Ramos (cell line): Measurements from ENCODE around the gene NENF.

ENCODE experiments used
- in situ Hi-C: fragments of 300-500 bp; cut with MboI; formaldehyde crosslinking; loops from one replicate; pipeline ENCODE4 v1.14.3; 2022; ENCODE audit warnings: low sequenced_read_pairs; ENCODE audit not compliant: unreplicated experiment

NENF gene

DNA sequence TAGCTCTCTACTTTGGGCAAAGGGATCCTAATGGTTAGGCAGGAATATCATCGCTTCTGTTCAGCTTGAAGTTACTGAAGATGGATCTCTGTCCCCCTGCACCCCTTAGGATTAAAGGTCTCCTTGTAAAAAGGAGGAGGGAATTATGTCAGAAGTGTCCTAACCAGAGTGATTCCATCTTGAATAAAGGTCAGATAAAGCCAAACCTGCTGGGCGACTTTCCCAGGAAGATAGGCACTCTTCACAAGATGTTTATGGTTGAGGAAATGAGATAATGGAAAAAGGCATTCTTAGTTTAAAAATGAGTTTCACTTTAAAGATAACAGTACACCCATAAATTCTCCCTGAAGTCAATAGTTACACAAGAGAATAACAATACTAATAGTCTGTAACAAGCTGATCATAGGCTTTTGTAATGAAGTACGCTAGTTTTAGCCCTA lies 1.7 kb upstream of the NENF start:
- in situ Hi-C loops: no loop called here

GRCh38 chr1:212431644-212432043 lies 1.1 kb upstream of the NENF start:
- in situ Hi-C loops: no loop called here

DNA sequence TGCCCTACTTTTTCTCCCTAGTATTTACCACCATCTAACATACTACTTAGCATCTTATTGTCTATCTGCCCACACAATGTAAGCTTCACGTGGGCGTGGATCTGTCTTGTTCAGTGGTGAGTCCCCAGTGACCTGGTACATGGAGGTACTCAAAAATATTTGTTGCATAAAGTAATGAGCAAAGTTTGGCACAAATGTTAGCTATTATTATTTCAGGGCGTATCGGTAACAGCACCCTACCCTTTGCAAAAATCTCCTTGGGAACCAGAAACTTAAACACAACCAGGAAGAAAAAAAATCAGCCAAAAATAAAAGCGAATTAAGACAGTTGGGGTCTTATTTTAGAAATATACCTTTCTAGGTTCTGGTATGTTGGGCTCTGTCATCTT lies 454 bp upstream of the NENF start:
- in situ Hi-C loops: no loop called here

DNA sequence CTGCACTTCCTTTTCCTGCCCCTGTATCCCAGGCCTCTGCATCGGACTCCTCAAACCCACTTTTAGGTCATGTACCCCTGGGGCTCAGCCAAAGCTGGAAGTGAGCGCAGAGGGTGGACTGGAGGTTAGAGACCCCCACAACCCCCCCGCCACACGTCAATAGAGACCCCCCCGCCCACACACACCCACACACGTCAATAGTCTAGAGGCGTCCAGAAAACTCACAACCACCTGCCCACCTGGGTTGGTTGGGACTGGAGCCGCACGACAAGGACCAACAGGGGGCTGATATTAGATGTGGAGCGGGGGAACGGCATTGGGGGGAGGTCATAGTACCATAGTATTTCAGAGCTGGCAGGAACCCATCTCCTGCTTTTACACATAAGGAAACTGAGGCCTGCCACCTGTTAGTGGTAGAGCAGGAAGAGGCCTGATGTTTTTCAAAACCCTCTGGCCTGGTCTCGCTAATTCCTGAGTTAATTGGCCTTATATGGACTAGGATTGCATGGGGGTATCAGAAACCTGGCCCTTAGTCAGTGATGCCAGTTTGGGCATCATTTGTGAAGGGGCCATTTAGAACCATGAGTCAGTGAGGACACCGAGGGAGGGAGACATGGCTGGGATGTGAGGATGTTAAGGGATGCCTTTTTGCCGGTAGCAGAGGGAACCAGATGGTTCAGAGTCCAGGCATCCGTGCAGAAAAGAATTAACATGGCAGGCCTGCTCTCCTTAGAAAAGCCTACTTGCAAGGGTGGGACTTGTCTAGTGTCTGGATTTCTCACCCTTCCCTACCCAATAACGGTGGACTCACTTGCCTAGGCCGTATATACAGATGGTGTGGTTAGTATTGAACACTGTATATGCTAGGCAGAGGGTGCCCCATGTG lies 1.1 kb downstream of the NENF start:
- in situ Hi-C loops: no loop called here

- in situ Hi-C loops: no loop called here
Observed at GRCh38 chr1:212434992-212435391, 2.3 kb downstream of the NENF start.

GRCh38 chr1:212437179-212437798 lies 4.6 kb downstream of the NENF start:
- in situ Hi-C loops: no loop called here

- in situ Hi-C loops: no loop called here
Observed at GRCh38 chr1:212438831-212439237, 6.1 kb downstream of the NENF start.

GRCh38 chr1:212440419-212440818 lies 7.7 kb downstream of the NENF start:
- in situ Hi-C loops: no loop called here

- in situ Hi-C loops: no loop called here
Observed at GRCh38 chr1:212442408-212442807, 9.7 kb downstream of the NENF start.

DNA sequence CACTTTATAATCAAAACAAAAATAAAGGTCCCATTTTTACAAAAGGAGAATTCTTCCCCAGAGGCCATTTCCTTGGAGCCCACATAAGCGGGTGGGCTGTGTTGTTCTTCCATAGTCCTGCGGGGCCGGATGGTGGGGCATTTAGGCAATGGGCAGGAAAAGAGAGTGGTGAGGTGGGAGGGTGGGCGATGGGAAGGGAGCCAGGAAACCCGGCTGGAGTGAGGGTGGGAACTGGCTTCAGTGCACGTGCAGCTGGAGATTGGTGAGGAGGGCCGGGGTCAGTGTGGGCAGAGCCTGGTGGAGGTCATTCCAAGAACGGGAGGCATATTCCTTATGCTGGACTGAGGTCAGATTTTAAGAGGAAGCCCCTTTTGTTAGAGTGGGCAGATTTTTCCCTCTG lies 13.6 kb downstream of the NENF start:
- in situ Hi-C loops: no loop called here

GRCh38 chr1:212447478-212447877 lies 14.8 kb downstream of the NENF start:
- in situ Hi-C loops: no loop called here

DNA sequence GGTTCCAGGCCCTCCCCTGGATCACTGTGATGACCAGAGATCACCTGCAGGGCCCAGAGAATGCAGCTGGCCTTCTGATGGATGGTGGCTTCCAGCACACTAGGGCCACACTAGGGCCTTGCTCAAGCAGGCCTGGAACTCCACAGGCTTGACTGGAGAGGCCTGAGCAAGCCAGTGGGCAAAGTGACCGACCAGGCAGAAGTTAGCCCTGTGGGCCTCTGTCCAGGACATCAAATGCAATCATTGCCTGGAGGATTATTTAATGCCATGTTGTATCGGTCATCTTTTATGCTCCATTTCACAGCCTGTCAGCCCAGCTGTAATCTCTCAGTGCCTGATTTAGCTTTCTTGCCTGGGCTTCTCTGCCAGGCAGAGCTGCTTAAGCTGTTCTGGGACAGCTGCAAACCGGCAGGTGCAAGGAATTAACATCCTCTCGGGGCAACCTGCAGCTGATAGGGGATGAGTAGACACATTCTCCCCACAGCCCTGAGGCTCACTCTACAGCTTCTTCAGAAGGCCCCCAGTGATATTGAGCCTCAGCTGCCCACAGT lies 17.7 kb downstream of the NENF start:
- in situ Hi-C loops: loop anchor here (5.0 to 10.0 kb wide), 2 partner anchors 386 to 773 kb away; partner anchors contain the start of gene NEK2

GRCh38 chr1:212451416-212452322 lies 18.9 kb downstream of the NENF start:
- in situ Hi-C loops: loop anchor here (5.0 to 10.0 kb wide), 2 partner anchors 387 to 774 kb away; partner anchors contain the start of gene NEK2

GRCh38 chr1:212452323-212453155 lies 19.8 kb downstream of the NENF start:
- in situ Hi-C loops: loop anchor here (5.0 to 10.0 kb wide), 2 partner anchors 388 to 775 kb away; partner anchors contain the start of gene NEK2

- in situ Hi-C loops: loop anchor here (5.0 to 10.0 kb wide), 2 partner anchors 389 to 776 kb away; partner anchors contain the start of gene NEK2
Observed at GRCh38 chr1:212453156-212453857, 20.6 kb downstream of the NENF start.

DNA sequence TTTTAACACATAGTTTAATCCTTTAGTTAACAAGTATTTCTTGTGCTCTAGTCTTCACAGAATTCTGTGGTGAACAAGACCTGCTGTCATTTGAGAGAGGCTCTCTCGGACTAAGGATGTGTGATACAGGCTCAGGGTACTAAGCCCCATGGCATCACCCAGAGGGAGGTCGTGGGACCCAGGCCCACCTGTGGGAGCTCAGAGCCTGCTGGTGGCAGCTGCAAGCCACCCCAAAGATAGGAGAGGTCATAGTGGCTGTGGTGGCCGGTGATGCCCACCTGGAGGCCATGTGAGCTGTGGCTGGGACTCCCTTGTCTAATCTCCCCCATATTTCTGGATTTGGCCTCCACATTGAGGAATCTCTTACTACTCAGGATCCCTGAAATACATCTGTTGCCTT lies 22.0 kb downstream of the NENF start:
- in situ Hi-C loops: loop anchor here (5.0 to 10.0 kb wide), 2 partner anchors 390 to 777 kb away; partner anchors contain the start of gene NEK2

DNA sequence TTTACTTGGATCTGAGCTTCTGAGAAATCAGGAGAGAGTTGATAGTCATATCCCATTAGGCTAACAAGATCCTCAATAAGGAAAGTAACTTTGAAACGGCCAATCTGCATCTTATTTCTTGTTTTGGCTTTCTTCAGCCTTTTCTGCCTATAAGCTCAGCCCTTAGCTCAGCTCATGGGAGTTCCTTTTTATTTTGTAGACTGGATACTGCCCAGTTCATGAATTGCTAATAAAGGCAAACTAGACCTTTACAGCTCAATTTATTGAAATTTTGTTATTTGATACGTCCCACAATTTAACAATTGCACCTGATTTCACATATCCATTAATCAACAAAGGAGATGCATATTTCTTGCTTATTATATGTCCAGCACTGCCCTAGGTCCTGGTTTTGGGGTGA lies 22.7 kb downstream of the NENF start:
- in situ Hi-C loops: loop anchor here (10.0 kb wide), 1 partner anchor 391 kb away; no protein-coding TSS in a partner anchor

DNA sequence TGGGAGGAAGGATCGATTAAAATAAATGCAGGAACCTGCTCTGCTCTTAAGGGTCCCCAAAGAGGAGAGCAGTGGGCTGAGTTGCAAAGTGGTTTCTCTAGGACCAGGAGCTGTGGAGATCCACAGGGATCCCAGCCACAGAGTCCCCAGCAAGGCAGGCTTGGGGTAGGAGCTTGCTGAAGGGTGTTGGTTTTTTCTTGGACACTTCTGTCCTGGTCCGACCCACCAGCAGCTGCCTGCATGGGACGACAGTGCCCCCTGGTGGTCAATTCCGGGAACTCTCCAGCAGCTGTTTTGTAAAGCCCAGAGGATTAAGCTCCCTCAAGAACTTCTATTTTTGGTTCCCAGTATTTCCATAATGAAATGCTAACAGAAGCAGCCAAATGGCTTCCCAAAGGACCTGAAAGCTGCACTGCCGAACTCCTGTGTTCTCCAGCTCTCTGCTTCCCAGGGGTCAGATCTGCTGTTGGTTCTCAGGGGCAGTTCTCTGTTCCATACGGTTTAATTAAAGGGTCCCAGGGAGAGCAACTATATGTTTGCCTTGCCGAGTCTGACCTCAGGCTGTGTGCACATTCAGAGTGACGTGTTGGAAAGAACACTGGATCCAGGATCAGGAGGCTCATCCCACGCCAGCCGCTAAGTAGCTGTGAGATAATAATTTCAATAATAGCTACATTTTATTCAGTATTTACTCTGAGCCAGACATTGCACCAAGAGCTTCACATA lies 23.2 kb downstream of the NENF start:
- in situ Hi-C loops: loop anchor here (10.0 kb wide), 1 partner anchor 391 kb away; no protein-coding TSS in a partner anchor
